Sigmoid colon (tissue), 7 donors: ENCODE data around the gene GJB4. TPM values are rescaled to one million over a fixed set of nuclear protein-coding genes. Genes with fewer than 3 reads are reported as not detected.
"Not testable (repeated sequence)": the region's sequence is repeated elsewhere in the genome, so short reads cannot be mapped to it uniquely, and the experiment has no call there.

Source experiments
- DNase-seq: peaks from one replicate; pipeline ENCODE4 v3.0.0-alpha.2; 2019
- H3K27ac ChIP-seq, 4 donors: fragments of 200-600 bp; sonication (generic); one replicate each; pipeline ENCODE4 v1.5.1; 2016 to 2019; ENCODE audit warnings: mild to moderate bottlenecking in 1 of 4
- H3K27me3 ChIP-seq, 3 donors: fragments of 200-600 bp; sonication (generic); one replicate each; pipeline ENCODE4 v1.5.1; 2019; ENCODE audit warnings: mild to moderate bottlenecking in 1 of 3
- H3K36me3 ChIP-seq, 4 donors: fragments of 200-600 bp; sonication (generic); one replicate each; pipeline ENCODE4 v1.5.1; 2016 to 2019
- H3K4me1 ChIP-seq, 4 donors: fragments of 200-600 bp; sonication (generic); one replicate each; pipeline ENCODE4 v1.5.1; 2017 to 2019
- H3K4me3 ChIP-seq, 4 donors: fragments of 200-600 bp; sonication (generic); one replicate each; pipeline ENCODE4 v1.5.1; 2017 to 2019; ENCODE audit warnings: mild to moderate bottlenecking in 2 of 4, moderate library complexity in 1 of 4
- H3K9me3 ChIP-seq, 4 donors: fragments of 200-600 bp in 3 of 4; sonication (generic) in 3 of 4; one replicate each; pipeline versions ENCODE4 v1.5.1 to v1.6.1; 2013 to 2019
- EP300 ChIP-seq, 4 donors: sonication (generic); formaldehyde crosslinking; IDR thresholded peaks; one replicate each; pipeline ENCODE4 v1.6.1; 2017; ENCODE audit warnings: antibody characterized with exemption in 4 of 4
- POLR2A ChIP-seq, 2 donors: fragments of 450-650 bp; IDR thresholded peaks; one replicate each; pipeline ENCODE4 v1.6.1; 2016; ENCODE audit warnings: antibody characterized with exemption in 2 of 2, mild to moderate bottlenecking in 2 of 2, moderate library complexity in 2 of 2
- POLR2AphosphoS5 ChIP-seq, 4 donors: sonication (generic); formaldehyde crosslinking; IDR thresholded peaks; one replicate each; pipeline ENCODE4 v1.6.1; 2017; ENCODE audit warnings: antibody characterized with exemption in 4 of 4
- WGBS, 2 donors: extraction: QIAGEN DNeasy Blood & Tissue Kit; methylation state at CpG; one replicate each; pipeline ENCODE4 v1.1.7; 2013; 5-methylcytosine and 5-hydroxymethylcytosine counted together
- intact Hi-C: fragments of 100-400 bp; cut with DNase I; formaldehyde crosslinking; loops from one replicate; pipeline ENCODE4 v1.15.1; 2023
- polyA plus RNA-seq, 3 donors: library from polyadenylated mRNA; stranded (reverse); fragments of 200-250 nt; gene quantifications; one replicate each; pipeline ENCODE4 v1.2.3, GENCODE V29; 2013
- total RNA-seq, 4 donors: library from RNA; depleted of rRNA; stranded (reverse); fragments of >200 nt; gene quantifications; one replicate each; pipeline ENCODE4 v1.1.0, GENCODE V29; 2016
- TF ChIP-seq, protein P1 (sequence below), 4 experiments: fragments of 450-650 bp in 3 of 4; fragments of 200-600 bp in 1 of 4; IDR thresholded peaks; one replicate each; pipeline ENCODE4 v1.5.1; 2016 to 2019; ENCODE audit warnings: antibody characterized with exemption in 4 of 4, mild to moderate bottlenecking in 3 of 4, moderate library complexity in 2 of 4
- donor health status: healthy with polysubstance abuse.
- donor health status: Bipolar disorder and iron deficiency.
- donor health status: healthy.

Gene GJB4
- total and polyA plus RNA-seq, 7 donors: 0.39 TPM; not detected in 6

- 80 to 86% methylated on average over 3 of the region's 3 CpGs for WGBS, 2 donors
- intact Hi-C loops: no loop called here
- Histone ChIP-seq H3K27me3 (no peaks in the 10 kb centered on the region), H3K4me1 (peaks cover 0 to 3% (median 0%) of the 10 kb centered on the region in 4 donors), H3K4me3 (no peak overlapping the region), H3K9me3 (peaks cover 0 to 3% (median 0%) of the 10 kb centered on the region in 4 donors), H3K27ac (no peak overlapping the region), H3K36me3 (no peaks in the 10 kb centered on the region)
- no peak for TF ChIP-seq POLR2AphosphoS5 (IDR thresholded peaks at IDR 0.05)
- TF ChIP-seq EP300 (IDR thresholded peaks at IDR 0.05): no peak
- TF ChIP-seq, protein P1, sequence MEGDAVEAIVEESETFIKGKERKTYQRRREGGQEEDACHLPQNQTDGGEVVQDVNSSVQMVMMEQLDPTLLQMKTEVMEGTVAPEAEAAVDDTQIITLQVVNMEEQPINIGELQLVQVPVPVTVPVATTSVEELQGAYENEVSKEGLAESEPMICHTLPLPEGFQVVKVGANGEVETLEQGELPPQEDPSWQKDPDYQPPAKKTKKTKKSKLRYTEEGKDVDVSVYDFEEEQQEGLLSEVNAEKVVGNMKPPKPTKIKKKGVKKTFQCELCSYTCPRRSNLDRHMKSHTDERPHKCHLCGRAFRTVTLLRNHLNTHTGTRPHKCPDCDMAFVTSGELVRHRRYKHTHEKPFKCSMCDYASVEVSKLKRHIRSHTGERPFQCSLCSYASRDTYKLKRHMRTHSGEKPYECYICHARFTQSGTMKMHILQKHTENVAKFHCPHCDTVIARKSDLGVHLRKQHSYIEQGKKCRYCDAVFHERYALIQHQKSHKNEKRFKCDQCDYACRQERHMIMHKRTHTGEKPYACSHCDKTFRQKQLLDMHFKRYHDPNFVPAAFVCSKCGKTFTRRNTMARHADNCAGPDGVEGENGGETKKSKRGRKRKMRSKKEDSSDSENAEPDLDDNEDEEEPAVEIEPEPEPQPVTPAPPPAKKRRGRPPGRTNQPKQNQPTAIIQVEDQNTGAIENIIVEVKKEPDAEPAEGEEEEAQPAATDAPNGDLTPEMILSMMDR (IDR thresholded peaks at IDR 0.05): no peak
- TF ChIP-seq POLR2A (IDR thresholded peaks at IDR 0.05): no peak
- no peak for DNase-seq
These were observed 46.9 kb downstream of the GJB4 start for GRCh38 chr1:34806396-34806795.

DNA sequence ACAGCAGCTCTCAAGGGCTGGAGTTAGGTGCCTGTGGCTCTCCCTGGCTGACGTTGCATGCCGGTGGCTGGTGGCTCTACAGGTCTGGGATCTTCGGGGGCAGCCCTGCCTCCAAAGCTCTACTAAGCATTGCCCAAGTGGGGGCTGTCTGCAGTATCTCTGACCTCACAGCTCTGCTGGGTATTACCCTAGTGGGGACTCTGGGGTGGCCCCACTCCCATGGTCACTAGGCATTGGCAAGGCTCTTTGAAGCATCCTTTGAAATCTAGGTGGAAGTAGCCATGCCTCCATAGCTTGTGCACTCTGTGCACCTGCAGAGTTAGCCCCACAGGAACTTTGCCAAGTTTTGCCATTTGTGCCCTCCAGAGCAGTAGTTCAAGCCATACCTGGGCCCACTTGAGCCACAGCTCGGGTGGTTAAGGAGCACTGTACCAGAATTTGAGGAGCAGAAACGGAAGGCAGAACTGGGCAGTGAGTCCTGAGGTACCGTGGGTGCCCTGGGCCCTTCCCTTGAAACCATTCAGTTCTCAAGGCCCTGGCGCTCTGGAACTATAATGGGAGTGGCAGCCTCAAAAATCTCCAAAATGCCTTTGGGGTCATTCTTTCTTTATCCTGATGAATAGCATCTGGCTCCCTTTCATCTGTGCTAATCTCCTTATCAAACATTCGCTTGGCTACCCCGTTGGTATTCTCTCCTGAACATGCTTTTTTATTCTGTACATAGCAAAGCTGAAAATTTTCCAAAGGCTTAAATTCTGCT lies 48.7 kb downstream of the GJB4 start:
- WGBS, 2 donors: 92 to 93% methylated on average over 9 of the region's 9 CpGs
- Histone ChIP-seq H3K4me1 (peaks cover 0 to 3% (median 0%) of the 10 kb centered on the region in 4 donors), H3K27ac (no peak overlapping the region), H3K9me3 (peaks cover 0 to 3% (median 0%) of the 10 kb centered on the region in 4 donors), H3K36me3 (no peaks in the 10 kb centered on the region), H3K4me3 (no peak overlapping the region), H3K27me3 (no peaks in the 10 kb centered on the region)
- TF ChIP-seq EP300 (IDR thresholded peaks at IDR 0.05) (no peak), POLR2AphosphoS5 (IDR thresholded peaks at IDR 0.05) (no peak), POLR2A (IDR thresholded peaks at IDR 0.05) (no peak)
- TF ChIP-seq, protein P1 (IDR thresholded peaks at IDR 0.05): no peak
- DNase-seq: no peak
- intact Hi-C loops: no loop called here

DNA sequence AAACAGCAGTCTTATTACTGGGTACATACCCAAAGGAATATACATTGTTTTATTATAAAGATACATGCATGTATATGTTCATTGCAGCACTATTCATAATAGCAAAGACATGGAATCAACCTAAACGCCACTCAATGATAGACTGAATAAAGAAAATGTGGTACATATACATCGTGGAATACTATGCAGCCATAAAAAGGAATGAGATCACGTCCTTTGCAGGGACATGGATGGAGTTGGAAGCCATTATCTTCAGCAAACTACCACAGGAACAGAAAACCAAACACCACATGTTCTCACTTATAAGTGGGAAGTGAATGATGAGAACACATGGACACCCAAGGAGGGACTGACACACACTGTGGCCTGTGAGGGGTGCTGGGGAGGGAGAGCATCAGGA lies 51.2 kb downstream of the GJB4 start:
- H3K4me1 ChIP-seq, H3K27me3 ChIP-seq, H3K4me3 ChIP-seq, H3K36me3 ChIP-seq, H3K9me3 ChIP-seq, H3K27ac ChIP-seq, intact Hi-C loops, DNase-seq: not testable (repeated sequence)
- WGBS, 2 donors: 88 to 95% methylated on average over 3 of the region's 3 CpGs

Other genes with a start within 250 kb of the GJB4 start
- not detected for gene GJB5, start 4.7 kb upstream of the GJB4 start, total RNA-seq
- under 1 TPM in 1 of 3 donors, not detected in 2; 0.69 TPM for gene GJB5, start 4.7 kb upstream of the GJB4 start, polyA plus RNA-seq
- gene GJB3, start 21.5 kb downstream of the GJB4 start, total RNA-seq: not detected
- gene GJB3, start 21.5 kb downstream of the GJB4 start, polyA plus RNA-seq: 10 to 100 TPM in 1 of 3 donors, 1 to 10 TPM in 2; 1.2 to 11.0 (median 1.8) TPM
- 10 to 100 TPM in 1 of 4 donors, 1 to 10 TPM in 3; 3.3 to 14.7 (median 7.6) TPM for gene GJA4, start 33.3 kb downstream of the GJB4 start, total RNA-seq
- 1 to 10 TPM in 1 of 3 donors, under 1 TPM in 1, not detected in 1; 0.60 to 8.3 TPM for gene GJA4, start 33.3 kb downstream of the GJB4 start, polyA plus RNA-seq
- gene SMIM12, start 100.0 kb downstream of the GJB4 start, total RNA-seq: 10 to 100 TPM; 18.0 to 25.3 (median 23.7) TPM
- gene SMIM12, start 100.0 kb downstream of the GJB4 start, polyA plus RNA-seq: 10 to 100 TPM; 43.2 to 63.1 (median 45.1) TPM
- under 1 TPM; 0.36 to 0.68 (median 0.52) TPM for gene DLGAP3, start 169.9 kb downstream of the GJB4 start, total RNA-seq
- under 1 TPM in 1 of 3 donors, not detected in 2; 0.63 TPM for gene DLGAP3, start 169.9 kb downstream of the GJB4 start, polyA plus RNA-seq
- gene TMEM35B, start 225.6 kb downstream of the GJB4 start, total RNA-seq: 10 to 100 TPM; 18.6 to 53.8 (median 29.0) TPM
- gene TMEM35B, start 225.6 kb downstream of the GJB4 start, polyA plus RNA-seq: 10 to 100 TPM in 1 of 3 donors, 1 to 10 TPM in 2; 7.6 to 38.8 (median 9.0) TPM